ENCODE measurements around the gene SUN1. TPM values are rescaled to one million over a fixed set of nuclear protein-coding genes. Genes with fewer than 3 reads are reported as not detected.
"Not testable (repeated sequence)": the region's sequence is repeated elsewhere in the genome, so short reads cannot be mapped to it uniquely, and the experiment has no call there.

The SUN1 gene, protein sequence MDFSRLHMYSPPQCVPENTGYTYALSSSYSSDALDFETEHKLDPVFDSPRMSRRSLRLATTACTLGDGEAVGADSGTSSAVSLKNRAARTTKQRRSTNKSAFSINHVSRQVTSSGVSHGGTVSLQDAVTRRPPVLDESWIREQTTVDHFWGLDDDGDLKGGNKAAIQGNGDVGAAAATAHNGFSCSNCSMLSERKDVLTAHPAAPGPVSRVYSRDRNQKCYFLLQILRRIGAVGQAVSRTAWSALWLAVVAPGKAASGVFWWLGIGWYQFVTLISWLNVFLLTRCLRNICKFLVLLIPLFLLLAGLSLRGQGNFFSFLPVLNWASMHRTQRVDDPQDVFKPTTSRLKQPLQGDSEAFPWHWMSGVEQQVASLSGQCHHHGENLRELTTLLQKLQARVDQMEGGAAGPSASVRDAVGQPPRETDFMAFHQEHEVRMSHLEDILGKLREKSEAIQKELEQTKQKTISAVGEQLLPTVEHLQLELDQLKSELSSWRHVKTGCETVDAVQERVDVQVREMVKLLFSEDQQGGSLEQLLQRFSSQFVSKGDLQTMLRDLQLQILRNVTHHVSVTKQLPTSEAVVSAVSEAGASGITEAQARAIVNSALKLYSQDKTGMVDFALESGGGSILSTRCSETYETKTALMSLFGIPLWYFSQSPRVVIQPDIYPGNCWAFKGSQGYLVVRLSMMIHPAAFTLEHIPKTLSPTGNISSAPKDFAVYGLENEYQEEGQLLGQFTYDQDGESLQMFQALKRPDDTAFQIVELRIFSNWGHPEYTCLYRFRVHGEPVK
- total RNA-seq = 186 TPM
- long read RNA-seq, full-length matches to known transcripts = 9 of 353 reads
- long read RNA-seq, partial matches to known transcripts = 81 of 353 reads
- long read RNA-seq, other reads (novel, unspliced or antisense) = 263 of 353 reads

DNA sequence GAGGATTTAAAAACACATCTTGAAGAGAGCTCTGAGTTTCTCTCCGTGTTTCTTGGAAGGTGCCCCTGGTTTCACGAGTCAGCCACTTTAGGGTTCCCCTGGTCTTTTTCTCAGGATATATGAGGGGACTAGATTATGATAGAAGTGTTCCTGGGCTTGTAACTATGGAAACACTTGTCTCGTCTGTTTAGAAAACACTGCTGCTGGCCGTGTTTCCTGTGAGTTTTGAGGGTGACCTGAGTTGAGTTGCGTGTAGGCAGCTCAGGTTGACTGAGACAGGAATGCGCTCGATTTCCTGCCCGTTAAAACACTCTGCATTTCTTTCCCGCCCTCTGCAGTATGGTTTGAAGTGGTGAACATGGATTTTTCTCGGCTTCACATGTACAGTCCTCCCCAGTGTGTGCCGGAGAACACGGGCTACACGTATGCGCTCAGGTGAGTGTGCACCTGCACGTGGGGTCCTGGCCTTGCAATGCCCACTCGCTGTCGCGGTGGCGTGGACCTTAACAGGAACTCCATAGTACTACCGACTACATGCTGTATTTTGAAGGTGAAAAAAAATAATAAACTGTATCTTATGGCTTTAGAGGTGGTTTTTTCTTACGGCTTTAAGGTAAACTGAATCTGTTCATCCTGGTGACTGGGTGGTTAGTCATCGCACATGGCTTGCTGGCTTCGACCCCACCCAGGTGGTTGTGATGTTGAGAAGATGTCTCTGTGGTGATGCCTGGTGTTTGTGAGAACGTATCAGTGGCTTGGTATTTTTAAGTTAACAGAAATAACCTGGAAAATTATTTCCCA is at the start of gene SUN1:
Gene SUN1, plus strand, starts transcription at position 310 of the 801 bp plus-strand sequence. Its CDS starts 49 bp downstream, at position 359.
- intact Hi-C loops (cut with micrococcal nuclease) = no loop called here
- peak; percentile 23 for ATAC-seq
- no peak for DNase-seq

DNA sequence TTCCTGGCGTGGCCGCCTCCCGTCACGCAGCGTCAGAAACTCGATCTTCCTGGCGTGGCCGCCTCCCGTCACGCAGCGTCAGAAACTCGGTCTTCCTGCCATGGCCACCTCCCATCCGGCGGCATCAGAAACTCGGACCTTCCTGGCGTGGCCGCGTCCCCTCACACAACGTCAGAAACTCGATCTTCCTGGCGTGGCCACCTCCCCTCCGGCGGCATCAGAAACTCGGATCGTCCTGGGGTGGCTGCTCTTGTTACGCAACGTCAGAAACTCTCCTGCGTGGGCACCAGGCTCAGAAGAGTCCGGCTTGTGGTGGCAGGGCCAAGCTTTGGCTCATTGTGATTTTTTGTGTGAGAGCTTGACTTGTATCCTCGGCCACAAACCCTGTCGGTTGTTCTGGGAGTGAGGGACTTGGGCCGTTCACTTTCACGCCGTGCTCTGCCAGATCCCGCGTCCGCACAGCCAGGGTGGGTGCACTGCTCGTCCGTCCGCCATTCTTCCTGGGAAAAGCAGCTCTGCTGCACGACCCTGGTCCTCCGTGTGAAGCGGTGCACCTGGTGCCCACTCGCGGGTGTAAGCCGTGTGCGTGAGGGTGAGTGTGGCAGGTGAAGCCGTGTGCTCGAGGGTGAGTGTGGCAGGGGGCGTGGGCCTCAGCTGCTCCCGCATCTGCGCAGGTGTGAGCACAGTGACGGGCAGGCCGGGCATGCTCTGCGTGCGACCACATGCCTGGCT is 49.4 kb upstream of the SUN1 start:
- ATAC-seq (no peak), DNase-seq (no peak)
- intact Hi-C loops (cut with micrococcal nuclease) = loop anchor here (10.0 kb wide), 1 partner anchor 92 kb away; the partner anchor contains the start of gene GET4

DNA sequence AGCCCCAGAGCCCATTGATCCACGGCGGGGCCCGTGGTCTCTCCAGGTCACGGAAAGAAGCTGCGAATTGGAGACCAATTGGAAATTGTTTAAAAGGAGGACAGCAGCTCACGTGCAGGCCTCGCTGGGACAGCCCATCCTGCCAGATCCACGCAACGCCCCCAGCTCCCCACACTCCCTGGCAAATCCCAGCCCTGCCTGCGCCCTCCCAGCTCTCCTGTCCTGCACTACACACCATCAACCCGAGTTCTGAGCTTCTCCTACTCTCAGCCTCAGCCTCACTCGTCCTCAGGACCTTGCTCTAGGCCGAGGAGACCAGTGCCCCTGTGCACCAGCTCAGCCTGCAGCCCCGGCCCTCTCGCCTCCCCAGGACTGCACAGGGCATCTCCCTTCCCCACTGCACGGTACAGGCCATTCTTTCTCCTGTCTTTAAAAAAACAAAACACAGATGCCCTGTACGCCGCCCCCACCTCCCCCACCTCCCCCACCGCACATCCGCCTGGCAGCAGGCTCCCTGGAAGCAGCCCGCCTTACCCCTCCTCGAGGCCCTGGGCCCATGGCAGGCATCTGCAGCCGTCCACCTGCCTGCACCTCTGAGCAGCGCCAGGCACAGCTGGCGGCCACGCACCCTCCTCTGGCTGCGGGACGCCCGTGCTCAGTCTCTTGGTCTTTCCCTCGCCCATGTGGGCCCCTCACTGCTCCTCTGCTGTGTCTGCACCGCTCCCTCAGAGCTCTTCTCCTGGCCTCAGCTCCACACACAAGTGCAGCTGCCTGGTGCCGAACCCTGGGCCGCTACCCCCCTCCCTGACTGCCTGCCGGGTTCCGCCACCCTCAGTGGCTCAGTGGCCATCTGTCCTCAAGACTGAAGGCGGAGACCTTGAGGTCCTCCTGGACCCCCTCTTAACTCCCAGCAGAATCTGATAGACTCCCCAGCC is 48.5 kb upstream of the SUN1 start:
- no peak for DNase-seq
- intact Hi-C loops (cut with micrococcal nuclease) = loop anchor here (10.0 kb wide), 1 partner anchor 91 kb away; the partner anchor contains the start of gene GET4
- no peak for ATAC-seq

DNA sequence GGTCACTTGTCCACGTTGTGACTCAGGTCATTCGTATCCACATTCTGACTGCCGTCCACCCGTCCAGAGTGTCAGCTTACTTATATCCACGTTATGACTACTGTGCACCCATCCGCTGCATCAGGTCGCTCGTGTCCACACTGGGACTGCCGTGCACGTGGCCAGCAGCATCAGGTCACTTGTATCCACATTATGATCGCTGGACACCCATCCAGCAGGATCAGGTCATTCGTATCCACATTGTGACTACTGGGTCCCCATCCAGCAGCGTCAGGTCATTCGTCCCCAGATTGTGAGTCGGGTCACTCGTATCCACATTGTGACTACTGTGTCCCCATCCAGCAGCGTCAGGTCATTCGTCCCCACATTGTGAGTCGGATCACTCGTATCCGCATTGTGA is 47.3 kb upstream of the SUN1 start:
- DNase-seq = no peak
- no peak for ATAC-seq
- intact Hi-C loops (cut with micrococcal nuclease) = loop anchor here (10.0 kb wide), 1 partner anchor 90 kb away; the partner anchor contains the start of gene GET4

DNA sequence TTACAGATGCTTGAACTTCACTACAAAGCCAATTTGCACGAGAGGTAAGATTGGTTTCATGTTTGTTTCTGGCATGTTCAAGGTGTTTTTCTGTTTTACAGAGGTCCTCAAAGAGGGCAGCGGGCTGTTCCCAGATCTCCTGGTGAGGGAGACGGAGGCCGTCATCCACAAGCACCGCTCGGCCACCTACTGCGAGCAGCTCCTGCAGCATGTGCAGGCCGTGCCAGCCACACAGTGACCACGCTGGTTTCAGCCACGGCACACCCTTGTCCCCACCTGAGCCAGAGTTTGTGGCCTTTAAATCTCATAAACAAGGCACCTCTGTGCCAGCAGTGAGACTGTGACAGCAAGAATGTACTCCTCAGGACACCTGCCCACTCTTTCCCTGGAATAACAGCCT is 46.9 kb upstream of the SUN1 start:
- no peak for ATAC-seq
- intact Hi-C loops (cut with micrococcal nuclease) = loop anchor here (10.0 kb wide), 1 partner anchor 89 kb away; the partner anchor contains the start of gene GET4

DNA sequence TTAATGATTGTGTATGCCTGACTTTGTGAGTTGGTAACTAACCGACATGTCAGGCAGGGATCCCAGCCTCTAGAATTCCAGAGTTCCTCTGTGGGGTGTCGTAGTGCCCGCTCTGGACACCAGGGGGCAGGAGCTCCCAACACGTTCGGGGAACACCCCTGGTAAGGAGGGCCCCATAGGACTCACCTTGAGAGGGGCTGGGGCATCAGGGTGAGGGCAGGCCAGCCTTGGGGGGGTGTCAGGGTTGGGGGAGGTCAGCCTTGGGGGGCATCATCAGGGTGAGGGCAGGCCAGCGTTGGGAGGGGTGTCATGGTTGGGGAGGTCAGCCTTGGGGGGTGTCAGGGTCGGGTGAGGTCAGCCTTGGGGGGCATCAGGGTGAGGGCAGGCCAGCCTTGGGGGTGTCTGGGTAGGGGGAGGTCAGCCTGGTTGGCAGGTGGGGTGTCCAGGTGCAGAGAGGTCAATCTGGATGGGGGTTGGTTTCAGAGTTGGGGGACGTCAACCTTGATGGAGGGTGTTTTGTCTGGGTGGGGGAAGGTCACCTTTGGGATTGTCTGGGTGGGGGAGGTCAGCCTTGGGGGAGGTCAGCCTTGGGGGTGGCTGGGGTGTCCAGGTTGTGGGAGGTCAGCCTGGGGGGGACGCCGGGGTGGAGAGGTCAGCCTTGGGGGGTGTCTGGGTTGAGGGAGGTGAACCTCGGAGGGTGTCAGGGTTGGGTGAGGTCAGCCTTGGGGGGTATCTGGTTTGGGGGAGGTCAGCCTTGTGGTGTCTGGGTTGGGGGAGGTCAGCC is 45.6 kb upstream of the SUN1 start:
- intact Hi-C loops (cut with micrococcal nuclease) = loop anchor here (10.0 kb wide), 1 partner anchor 88 kb away; the partner anchor contains the start of gene GET4
- DNase-seq = peak; percentile 82
- ATAC-seq = peak; percentile 82

More for the DNA sequence above, 46.9 kb upstream of the SUN1 start:
- DNase-seq = no peak

DNA sequence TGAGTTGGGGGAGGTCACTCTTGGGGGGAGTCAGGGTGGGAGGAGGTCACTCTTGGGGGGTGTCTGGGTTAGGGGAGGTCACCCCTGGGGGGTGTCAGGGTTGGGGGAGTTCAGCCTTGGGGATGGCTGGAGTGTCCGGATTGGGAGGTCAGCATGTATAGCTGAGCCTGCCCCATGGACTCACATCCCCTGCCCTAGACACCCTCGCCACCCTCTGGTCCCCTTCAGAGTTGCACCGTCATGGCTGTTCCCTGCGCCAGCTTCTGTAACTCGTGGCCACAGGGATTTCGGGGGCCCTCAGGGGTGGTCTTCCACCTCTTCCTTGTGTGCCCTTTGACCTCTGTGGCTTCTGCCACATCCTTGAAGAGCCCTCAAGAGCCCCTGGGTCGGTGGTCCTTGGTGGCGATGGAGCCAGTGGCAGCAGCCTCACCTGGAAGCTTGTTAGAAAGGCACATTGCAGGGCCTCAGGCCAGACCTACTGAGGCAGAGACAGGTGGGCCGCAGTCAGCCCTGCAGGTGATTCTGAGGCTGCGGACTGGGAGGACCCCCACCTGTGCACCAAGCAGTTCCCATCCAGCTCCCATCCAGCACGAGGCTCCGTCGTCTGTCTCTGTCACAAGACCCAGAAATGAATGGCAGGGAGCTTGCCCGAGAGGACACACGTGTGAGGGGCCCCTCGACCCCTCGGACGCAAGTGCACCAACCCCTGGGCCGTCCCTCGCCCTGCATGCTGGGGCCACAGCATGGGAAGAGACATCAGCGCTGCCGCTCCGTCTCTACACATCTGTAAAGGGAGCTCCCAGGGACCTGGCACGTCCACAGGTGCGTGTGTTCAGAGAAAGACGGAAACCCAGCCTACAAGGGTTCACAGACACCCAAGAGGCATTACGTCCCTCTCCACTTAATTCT is 44.7 kb upstream of the SUN1 start:
- DNase-seq (no peak), ATAC-seq (no peak)
- intact Hi-C loops (cut with micrococcal nuclease) = loop anchor here (10.0 kb wide), 1 partner anchor 87 kb away; the partner anchor contains the start of gene GET4

DNA sequence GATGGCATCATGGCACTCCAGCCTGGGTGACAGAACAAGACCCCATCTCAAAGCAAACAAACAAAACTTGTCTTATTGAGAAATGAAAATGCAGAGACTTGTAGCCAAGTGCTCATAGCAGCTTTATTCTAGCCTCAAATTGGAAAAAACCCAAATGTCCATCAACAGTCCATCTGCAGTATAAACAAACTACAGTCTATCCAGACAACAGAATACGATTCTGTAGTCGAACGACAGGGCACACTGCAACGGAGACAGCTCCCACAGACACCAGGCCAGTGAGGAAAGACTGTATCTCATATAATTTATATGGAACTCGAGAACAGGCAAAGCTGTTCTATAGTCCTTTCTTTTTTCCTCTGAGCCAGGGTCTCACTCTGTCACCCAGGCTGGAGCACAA is 40.8 kb upstream of the SUN1 start:
- intact Hi-C loops (cut with micrococcal nuclease) = no loop called here
- ATAC-seq (no peak), DNase-seq (no peak)

DNA sequence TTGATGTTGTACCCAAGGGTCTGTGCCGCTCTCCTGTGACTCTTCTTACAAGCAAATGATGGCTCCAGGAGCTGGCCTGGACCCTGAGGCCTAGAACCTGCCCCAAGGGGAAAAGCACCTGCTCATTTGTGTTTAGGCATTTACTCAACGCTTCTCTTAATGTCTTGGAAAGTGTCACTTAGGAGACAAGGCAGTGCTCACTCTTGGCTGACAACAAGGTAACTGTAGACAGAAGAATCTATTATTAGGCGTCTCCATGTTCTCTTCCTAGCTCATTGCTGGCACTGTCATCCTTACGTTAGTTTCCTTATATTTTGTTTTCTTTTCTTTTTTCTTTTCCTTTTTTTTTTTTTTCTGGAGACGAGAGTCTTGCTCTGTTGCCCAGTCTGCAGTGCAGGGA is 38.1 kb upstream of the SUN1 start:
- ATAC-seq = peak; percentile 60
- intact Hi-C loops (cut with micrococcal nuclease) = no loop called here
- DNase-seq = no peak

DNA sequence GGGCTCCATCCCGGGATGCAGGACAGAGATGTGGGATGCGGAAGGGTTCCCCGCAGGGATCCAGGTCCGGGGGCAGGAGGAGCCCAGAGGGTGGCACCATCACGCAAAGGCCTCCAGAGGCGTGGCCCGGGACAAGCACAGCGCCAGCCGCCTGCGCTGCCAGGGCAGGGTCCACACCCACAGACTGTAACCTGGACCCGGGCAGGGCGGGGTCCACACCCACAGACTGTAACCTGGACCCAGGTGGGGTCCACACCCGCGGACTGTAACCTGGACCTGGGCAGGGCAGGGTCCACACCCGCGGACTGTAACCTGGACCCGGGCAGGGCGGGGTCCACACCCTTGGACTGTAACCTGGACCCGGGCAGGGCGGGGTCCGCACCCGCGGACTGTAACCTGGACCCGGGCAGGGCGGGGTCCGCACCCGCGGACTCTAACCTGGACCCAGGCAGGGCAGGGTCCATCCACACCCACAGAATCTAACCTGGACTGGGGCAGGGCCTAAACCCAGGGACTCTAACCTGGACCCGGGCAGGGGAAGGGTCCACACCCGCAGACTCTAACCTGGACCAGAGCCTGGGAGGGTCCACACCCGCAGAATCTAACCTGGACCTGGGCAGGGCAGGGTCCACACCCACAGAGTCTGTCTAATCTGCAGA is 37.5 kb upstream of the SUN1 start:
- DNase-seq (no peak), ATAC-seq (peak; percentile 13)
- intact Hi-C loops (cut with micrococcal nuclease) = no loop called here

DNA sequence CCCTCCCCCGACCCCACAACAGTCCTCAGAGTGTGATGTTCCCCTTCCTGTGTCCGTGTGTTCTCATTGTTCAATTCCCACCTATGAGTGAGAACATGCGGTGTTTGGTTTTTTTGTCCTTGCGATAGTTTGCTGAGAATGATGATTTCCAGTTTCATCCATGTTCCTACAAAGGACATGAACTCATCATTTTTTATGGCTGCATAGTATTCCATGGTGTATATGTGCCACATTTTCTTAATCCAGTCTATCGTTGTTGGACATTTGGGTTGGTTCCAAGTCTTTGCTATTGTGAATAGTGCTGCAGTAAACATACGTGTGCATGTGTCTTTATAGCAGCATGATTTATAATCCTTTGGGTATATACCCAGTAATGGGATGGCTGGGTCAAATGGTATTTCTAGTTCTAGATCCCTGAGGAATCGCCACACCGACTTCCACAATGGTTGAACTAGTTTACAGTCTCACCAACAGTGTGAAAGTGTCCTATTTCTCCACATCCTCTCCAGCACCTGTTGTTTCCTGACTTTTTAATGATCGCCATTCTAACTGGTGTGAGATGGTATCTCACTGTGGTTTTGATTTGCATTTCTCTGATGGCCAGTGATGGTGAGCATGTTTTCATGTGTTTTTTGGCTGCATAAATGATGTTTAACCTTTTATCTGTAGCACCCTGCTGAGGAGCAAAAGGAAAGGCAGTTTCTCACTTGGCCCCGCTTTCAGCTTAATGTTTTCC is 35.7 kb upstream of the SUN1 start:
- ATAC-seq; intact Hi-C loops (cut with micrococcal nuclease); DNase-seq: not testable (repeated sequence)

DNA sequence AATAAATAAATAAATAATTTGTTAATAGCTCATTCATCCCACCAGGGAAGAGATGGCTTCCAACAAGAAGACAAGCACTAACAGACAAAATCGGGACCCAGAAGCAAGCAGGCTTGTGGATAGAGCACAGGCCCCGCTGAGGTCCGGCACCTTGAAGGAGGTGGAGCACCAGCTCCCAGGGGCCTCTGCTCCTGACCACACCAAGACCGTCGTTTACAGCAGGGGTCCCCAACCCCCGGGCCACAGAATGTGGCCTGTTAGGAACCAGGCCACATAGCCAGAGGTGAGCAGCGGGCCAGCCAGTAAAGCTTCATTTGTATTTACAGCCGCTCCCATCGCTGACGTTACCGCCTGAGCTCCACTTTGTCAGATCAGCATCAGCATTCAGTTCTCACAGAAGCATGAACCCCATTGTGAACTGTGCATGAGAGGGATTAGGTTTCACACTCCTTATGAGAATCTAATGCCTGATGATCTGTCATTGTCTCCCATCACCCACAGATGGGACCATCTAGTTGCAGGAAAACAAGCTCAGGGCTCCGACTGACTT is 33.3 kb upstream of the SUN1 start:
- DNase-seq = no peak
- no peak for ATAC-seq
- intact Hi-C loops (cut with micrococcal nuclease) = no loop called here

DNA sequence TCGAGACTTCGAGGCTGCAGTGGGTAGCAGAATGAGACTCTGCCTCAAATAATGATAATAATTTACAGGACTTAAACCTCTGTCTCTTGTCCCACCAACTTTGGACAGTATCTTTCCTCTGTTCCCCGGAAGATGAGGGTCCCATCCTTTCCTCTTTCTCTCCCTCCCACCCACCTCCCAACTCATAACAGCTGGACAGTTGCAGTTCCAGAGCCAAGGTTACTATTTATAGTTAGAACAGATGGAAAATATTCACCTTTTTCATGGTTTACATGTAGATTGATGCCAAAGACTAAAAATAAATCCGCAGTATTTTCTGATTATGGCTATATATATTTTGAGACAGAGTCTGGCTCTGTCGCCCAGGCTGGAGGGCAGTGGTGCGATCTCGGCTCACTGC is 31.6 kb upstream of the SUN1 start:
- peak; percentile 27 for ATAC-seq
- intact Hi-C loops (cut with micrococcal nuclease) = no loop called here

DNA sequence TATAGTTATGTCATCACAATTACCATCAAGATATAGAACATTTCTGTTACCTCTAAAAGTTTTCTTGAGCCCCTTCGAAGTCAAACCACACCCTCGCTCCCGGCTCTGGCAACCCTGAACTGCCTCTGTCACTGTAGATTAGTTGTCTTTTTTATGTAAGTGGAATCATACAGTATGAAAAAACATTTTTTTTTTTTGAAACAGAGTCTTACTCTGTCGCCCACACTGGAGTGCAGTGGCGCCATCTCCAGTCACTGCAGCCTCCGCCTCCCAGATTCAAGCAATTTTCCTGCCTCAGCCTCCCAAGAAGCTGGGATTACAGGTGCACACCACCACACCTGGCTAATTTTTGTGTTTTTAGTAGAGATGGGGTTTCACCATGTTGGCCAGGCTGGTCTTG is 30.9 kb upstream of the SUN1 start:
- intact Hi-C loops (cut with micrococcal nuclease); DNase-seq; ATAC-seq: not testable (repeated sequence)

More for the DNA sequence above, 31.6 kb upstream of the SUN1 start:
- no peak for DNase-seq

All from left ventricle myocardium superior (tissue), 1 donor.